ENCODE data around the gene MPHOSPH10. TPM values are rescaled to one million over a fixed set of nuclear protein-coding genes. Genes with fewer than 3 reads are reported as not detected.

The MPHOSPH10 gene
- total and polyA plus RNA-seq, 2 donors (not counting 1 experiment from before 2014, with no cell fraction given), result 5.6 to 51.8 TPM

Small RNA genes lying within 50 kb of the gene (small RNA-seq; reads per million reads assigned to genes)
- not detected for gene AC007881.1 (ENCODE audit: insufficient read length, low read depth, low replicate concordance)

Other genes with a start within 250 kb of the MPHOSPH10 start
- gene VAX2, start 230.1 kb upstream of the MPHOSPH10 start, total RNA-seq, result not detected in 2 replicates
- gene VAX2, start 230.1 kb upstream of the MPHOSPH10 start, polyA plus RNA-seq, result not detected in 2 replicates
- not detected in 2 replicates for gene ATP6V1B1, start 194.7 kb upstream of the MPHOSPH10 start, total RNA-seq
- gene ATP6V1B1, start 194.7 kb upstream of the MPHOSPH10 start, polyA plus RNA-seq, result not detected in 2 replicates
- gene ANKRD53, start 152.0 kb upstream of the MPHOSPH10 start, total RNA-seq, result 0.84 and 1.4 TPM in 2 replicates
- 0.46 and 0.84 TPM in 2 replicates for gene ANKRD53, start 152.0 kb upstream of the MPHOSPH10 start, polyA plus RNA-seq
- gene TEX261, start 135.8 kb upstream of the MPHOSPH10 start, total RNA-seq, result 54.0 and 56.4 TPM in 2 replicates
- gene TEX261, start 135.8 kb upstream of the MPHOSPH10 start, polyA plus RNA-seq, result 21.9 and 29.0 TPM in 2 replicates
- gene NAGK, start 62.0 kb upstream of the MPHOSPH10 start, total RNA-seq, result 210 and 221 TPM in 2 replicates
- gene NAGK, start 62.0 kb upstream of the MPHOSPH10 start, polyA plus RNA-seq, result 230 and 270 TPM in 2 replicates
- gene MCEE, start 405 bp upstream of the MPHOSPH10 start, total RNA-seq, result 17.6 and 21.7 TPM in 2 replicates
- 13.1 and 13.8 TPM in 2 replicates for gene MCEE, start 405 bp upstream of the MPHOSPH10 start, polyA plus RNA-seq
- 10.1 and 10.2 TPM in 2 replicates for gene PAIP2B, start 96.5 kb downstream of the MPHOSPH10 start, total RNA-seq
- gene PAIP2B, start 96.5 kb downstream of the MPHOSPH10 start, polyA plus RNA-seq, result 4.7 and 4.8 TPM in 2 replicates
- gene ZNF638, start 201.1 kb downstream of the MPHOSPH10 start, total RNA-seq, result 221 and 227 TPM in 2 replicates
- 60.1 and 78.5 TPM in 2 replicates for gene ZNF638, start 201.1 kb downstream of the MPHOSPH10 start, polyA plus RNA-seq